Vagina (tissue), 2 donors: ENCODE data around the gene CFDP1.

ENCODE experiments used
- CTCF ChIP-seq, 3 experiments: fragments of 450-650 bp in 2 of 3; fragments of 200-600 bp in 1 of 3; sonication (generic) in 1 of 3; IDR thresholded peaks; one replicate each; pipeline ENCODE4 v1.5.1; 2017 to 2019; ENCODE audit warnings: antibody characterized with exemption in 3 of 3, mild to moderate bottlenecking in 2 of 3, moderate library complexity in 2 of 3
- POLR2A ChIP-seq, 2 donors: fragments of 450-650 bp; IDR thresholded peaks; one replicate each; pipeline ENCODE4 v1.6.1; 2017; ENCODE audit warnings: antibody characterized with exemption in 2 of 2, mild to moderate bottlenecking in 2 of 2, moderate library complexity in 2 of 2
- POLR2AphosphoS5 ChIP-seq, 2 donors: sonication (generic); formaldehyde crosslinking; IDR thresholded peaks; one replicate each; pipeline ENCODE4 v1.9.0; 2017; ENCODE audit warnings: antibody characterized with exemption in 2 of 2, mild to moderate bottlenecking in 2 of 2, low read depth in 1 of 2; ENCODE audit not compliant: insufficient read depth in 1 of 2

GRCh38 chr16:75364286-75364791 lies 69.0 kb downstream of the CFDP1 start:
- no peak for TF ChIP-seq POLR2A (IDR thresholded peaks at IDR 0.05)
- no peak for TF ChIP-seq POLR2AphosphoS5 (IDR thresholded peaks at IDR 0.05; ENCODE audit: insufficient read depth in 1 of 2, low read depth in 1 of 2)
- TF ChIP-seq CTCF (IDR thresholded peaks at IDR 0.05) = no peak
